Psoas muscle (tissue), 8 donors: ENCODE data around the gene PPM1H. TPM values are rescaled to one million over a fixed set of nuclear protein-coding genes. Genes with fewer than 3 reads are reported as not detected.

Experiments used
- ATAC-seq, 4 donors: fragments of 200-7000 bp; cut with Tn5 transposase; one replicate each; pipeline ENCODE4 v1.9.1; 2020; ENCODE audit warnings: moderate library complexity in 3 of 4, mild to moderate bottlenecking in 2 of 4
- DNase-seq, 2 donors: peaks; one replicate each; pipeline ENCODE4 v3.0.0-alpha.2; 2020
- H3K27ac ChIP-seq: fragments of 200-600 bp; one replicate; pipeline ENCODE4 v1.8.0; 2022
- H3K27me3 ChIP-seq, 3 donors: fragments of 200-600 bp in 1 of 3; one replicate each; pipeline versions ENCODE4 v1.6.1 to v1.8.0; 2013 to 2022; ENCODE audit warnings: low read length in 2 of 3, mild to moderate bottlenecking in 2 of 3, moderate library complexity in 1 of 3; ENCODE audit not compliant: insufficient read depth in 3 of 3
- H3K36me3 ChIP-seq, 2 donors: fragments of 200-600 bp in 1 of 2; one replicate each; pipeline versions ENCODE4 v1.6.1 to v1.8.0; 2013 to 2022; ENCODE audit warnings: low read depth in 1 of 2, mild to moderate bottlenecking in 1 of 2, moderate library complexity in 1 of 2; ENCODE audit not compliant: insufficient read depth in 1 of 2
- H3K4me1 ChIP-seq: fragments of 200-600 bp; one replicate; pipeline ENCODE4 v1.8.0; 2022
- H3K4me3 ChIP-seq: fragments of 200-600 bp; one replicate; pipeline ENCODE4 v1.8.0; 2022; ENCODE audit warnings: mild to moderate bottlenecking
- H3K9me3 ChIP-seq: fragments of 200-600 bp; one replicate; pipeline ENCODE4 v1.8.0; 2022
- CTCF ChIP-seq: fragments of 200-600 bp; IDR thresholded peaks from one replicate; pipeline ENCODE4 v1.8.0; 2022; ENCODE audit warnings: antibody characterized with exemption
- WGBS, 3 donors: extraction: QIAGEN DNeasy Blood & Tissue Kit; methylation state at CpG; one replicate each; pipeline versions ENCODE4 v1.1.6 to v1.1.7; 2013; 5-methylcytosine and 5-hydroxymethylcytosine counted together
- intact Hi-C, 2 donors: fragments of 100-400 bp; cut with DNase I; formaldehyde crosslinking; loops; one replicate each; pipeline versions ENCODE4 v1.11.0 to v1.14.2; 2022
- polyA plus RNA-seq, 3 donors: library from polyadenylated mRNA; stranded (reverse); fragments of 200-250 nt; gene quantifications; one replicate each; pipeline ENCODE4 v1.2.3, GENCODE V29; 2013
- total RNA-seq, 4 donors: library from RNA; stranded (reverse); fragmentation: NEBNext Ultra II Directional in 2 of 4; extraction: Animal tissue kit (Norgen Biotek cat#: 25700) in 2 of 4; gene quantifications; one replicate each; pipeline versions ENCODE4 v1.2.1 to v1.2.4, GENCODE V29; 2021 to 2023
- donor health status: healthy with polysubstance abuse.
- donor health status: DM: no; HTN: no; CAD: no; lungs with moderate emphysema.
- donor health status: Bipolar disorder and iron deficiency.
- donor health status: healthy.
- donor health status: DM: yes; HTN: yes; CAD: no.
- donor health status: DM: no; HTN: no; CAD: no.
- donor health status: DM: no; HTN: no; CAD: no.
- donor health status: DM: yes; HTN: yes; CAD: no.

The PPM1H gene
- total and polyA plus RNA-seq, 7 donors, result 0.65 to 4.3 (median 1.8) TPM

- H3K27me3 ChIP-seq, result no peaks in the 10 kb centered on the region
- no peaks in the 10 kb centered on the region for H3K36me3 ChIP-seq
- no peak overlapping the region for H3K4me3 ChIP-seq
- no peaks in the 10 kb centered on the region for H3K4me1 ChIP-seq
- 55 to 70% (median 64%) methylated on average over 6 of the region's 6 CpGs for WGBS, 3 donors
- intact Hi-C loops, result loop anchor here in 1 of 2 donors (10.0 kb wide), 1 partner anchor 372 kb away; no protein-coding TSS in a partner anchor
- ATAC-seq, result no peak
- H3K27ac ChIP-seq, result no peak overlapping the region
- H3K9me3 ChIP-seq, result no peaks in the 10 kb centered on the region
- DNase-seq, result no peak
- no peak for TF ChIP-seq CTCF
Measured at GRCh38 chr12:62806244-62806836, 128.6 kb downstream of the PPM1H start.

- H3K4me3 ChIP-seq, result no peak overlapping the region
- intact Hi-C loops, result loop anchor here in 1 of 2 donors (10.0 kb wide), 1 partner anchor 371 kb away; no protein-coding TSS in a partner anchor
- 86 to 91% (median 89%) methylated on average over 3 of the region's 3 CpGs for WGBS, 3 donors
- no peak overlapping the region for H3K27ac ChIP-seq
- no peaks in the 10 kb centered on the region for H3K9me3 ChIP-seq
- no peak for TF ChIP-seq CTCF
- no peaks in the 10 kb centered on the region for H3K36me3 ChIP-seq
- DNase-seq, result no peak
- H3K27me3 ChIP-seq, result no peaks in the 10 kb centered on the region
- ATAC-seq, result no peak
- no peaks in the 10 kb centered on the region for H3K4me1 ChIP-seq
Measured at GRCh38 chr12:62805517-62805916, 129.4 kb downstream of the PPM1H start.

GRCh38 chr12:62803756-62804155 is 131.2 kb downstream of the PPM1H start:
- TF ChIP-seq CTCF, result no peak
- no peaks in the 10 kb centered on the region for H3K9me3 ChIP-seq
- WGBS, 3 donors, result 81 to 88% (median 84%) methylated on average over 2 of the region's 2 CpGs
- ATAC-seq (no peak), DNase-seq (no peak)
- H3K27me3 ChIP-seq, result no peaks in the 10 kb centered on the region
- H3K27ac ChIP-seq, result no peak overlapping the region
- intact Hi-C loops, result loop anchor here in 1 of 2 donors (10.0 kb wide), 1 partner anchor 369 kb away; no protein-coding TSS in a partner anchor
- H3K4me3 ChIP-seq, result no peak overlapping the region
- no peaks in the 10 kb centered on the region for H3K4me1 ChIP-seq
- H3K36me3 ChIP-seq, result no peaks in the 10 kb centered on the region

- Histone ChIP-seq H3K4me3 (no peak overlapping the region), H3K9me3 (no peaks in the 10 kb centered on the region), H3K4me1 (no peaks in the 10 kb centered on the region), H3K27ac (no peak overlapping the region), H3K36me3 (no peaks in the 10 kb centered on the region), H3K27me3 (no peaks in the 10 kb centered on the region)
- TF ChIP-seq CTCF, result no peak
- WGBS, 3 donors, result 65 to 75% (median 73%) methylated on average over 4 of the region's 4 CpGs
- ATAC-seq, result no peak
- intact Hi-C loops, result loop anchor here in 1 of 2 donors (10.0 kb wide), 1 partner anchor 368 kb away; no protein-coding TSS in a partner anchor
- no peak for DNase-seq
Measured at GRCh38 chr12:62802984-62803383, 132.0 kb downstream of the PPM1H start.

GRCh38 chr12:62802321-62802720 is 132.6 kb downstream of the PPM1H start:
- intact Hi-C loops, result loop anchor here in 1 of 2 donors (10.0 kb wide), 1 partner anchor 368 kb away; no protein-coding TSS in a partner anchor
- Histone ChIP-seq H3K9me3 (no peaks in the 10 kb centered on the region), H3K4me3 (no peak overlapping the region), H3K4me1 (no peaks in the 10 kb centered on the region), H3K36me3 (no peaks in the 10 kb centered on the region), H3K27ac (no peak overlapping the region), H3K27me3 (no peaks in the 10 kb centered on the region)
- TF ChIP-seq CTCF, result no peak
- ATAC-seq (no peak), DNase-seq (no peak)
- 93 to 97% (median 97%) methylated on average over 7 of the region's 7 CpGs for WGBS, 3 donors
